ENCODE data around the gene KRT75.

Gene KRT75

GRCh38 chr12:52383331-52383730, 50.8 kb downstream of the KRT75 start:
- Histone ChIP-seq H3K4me1 (ENCODE audit: insufficient read depth, low read length) (no peaks in the 10 kb centered on the region), H3K36me3 (ENCODE audit: insufficient read depth, low read length) (no peaks in the 10 kb centered on the region), H3K9me3 (ENCODE audit: control insufficient read depth, insufficient read depth, low read length) (no peaks in the 10 kb centered on the region), H3K9ac (ENCODE audit: low read depth, low read length) (no peak overlapping the region)

DNA sequence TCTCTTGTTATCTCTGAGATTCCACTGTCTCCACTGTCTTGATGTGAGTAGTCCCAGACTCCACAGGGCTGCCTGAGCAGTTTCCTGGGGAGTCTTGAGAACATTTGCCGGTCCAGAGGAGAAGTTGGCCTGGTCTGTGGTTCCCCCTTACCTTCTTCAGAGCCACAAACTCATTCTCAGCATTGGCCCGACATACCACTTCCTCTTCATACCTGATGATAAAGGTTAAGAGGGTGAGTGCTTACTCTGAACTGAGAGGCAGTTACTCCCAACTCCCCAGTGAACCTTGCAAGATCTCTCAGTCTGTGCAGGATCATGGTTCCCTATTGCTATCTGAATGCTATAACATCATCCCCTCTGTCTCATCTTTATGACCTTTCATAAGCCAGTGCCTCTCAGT, 51.3 kb downstream of the KRT75 start:
- Histone ChIP-seq H3K4me1 (ENCODE audit: insufficient read depth, low read length) (no peaks in the 10 kb centered on the region), H3K36me3 (ENCODE audit: insufficient read depth, low read length) (no peaks in the 10 kb centered on the region), H3K9ac (ENCODE audit: low read depth, low read length) (no peak overlapping the region), H3K9me3 (ENCODE audit: control insufficient read depth, insufficient read depth, low read length) (no peaks in the 10 kb centered on the region)

GRCh38 chr12:52381206-52381605, 53.0 kb downstream of the KRT75 start:
- Histone ChIP-seq H3K9ac (ENCODE audit: low read depth, low read length) (no peak overlapping the region), H3K4me1 (ENCODE audit: insufficient read depth, low read length) (no peaks in the 10 kb centered on the region), H3K9me3 (ENCODE audit: control insufficient read depth, insufficient read depth, low read length) (no peaks in the 10 kb centered on the region), H3K36me3 (ENCODE audit: insufficient read depth, low read length) (no peaks in the 10 kb centered on the region)

GRCh38 chr12:52380271-52380694, 53.9 kb downstream of the KRT75 start:
- Histone ChIP-seq H3K9ac (ENCODE audit: low read depth, low read length) (no peak overlapping the region), H3K36me3 (ENCODE audit: insufficient read depth, low read length) (no peaks in the 10 kb centered on the region), H3K9me3 (ENCODE audit: control insufficient read depth, insufficient read depth, low read length) (no peaks in the 10 kb centered on the region), H3K4me1 (ENCODE audit: insufficient read depth, low read length) (no peaks in the 10 kb centered on the region)

DNA sequence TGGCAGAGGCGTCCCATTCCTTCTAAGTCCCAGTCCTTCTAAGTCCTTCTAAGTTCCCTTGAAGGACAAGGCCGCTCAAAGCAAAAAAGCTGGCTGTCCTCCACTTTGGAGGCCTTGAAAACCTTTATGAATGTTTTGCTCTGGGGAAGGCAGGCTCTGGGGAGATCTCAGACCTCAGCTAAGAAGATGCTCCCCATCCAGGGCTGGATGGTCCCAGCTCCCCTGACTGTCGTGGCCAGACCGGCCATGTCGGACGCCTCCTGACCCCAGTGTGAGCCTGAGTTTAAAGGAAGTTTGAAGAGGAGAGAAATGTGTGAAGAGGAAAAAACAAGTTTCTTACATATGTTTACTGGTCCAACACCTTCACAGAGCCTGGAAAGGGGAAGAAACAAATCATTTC, 54.6 kb downstream of the KRT75 start:
- no peaks in the 10 kb centered on the region for H3K36me3 ChIP-seq (ENCODE audit: insufficient read depth, low read length)
- H3K4me1 ChIP-seq (ENCODE audit: insufficient read depth, low read length) = no peaks in the 10 kb centered on the region
- no peaks in the 10 kb centered on the region for H3K9me3 ChIP-seq (ENCODE audit: control insufficient read depth, insufficient read depth, low read length)
- H3K9ac ChIP-seq (ENCODE audit: low read depth, low read length) = no peak overlapping the region

DNA sequence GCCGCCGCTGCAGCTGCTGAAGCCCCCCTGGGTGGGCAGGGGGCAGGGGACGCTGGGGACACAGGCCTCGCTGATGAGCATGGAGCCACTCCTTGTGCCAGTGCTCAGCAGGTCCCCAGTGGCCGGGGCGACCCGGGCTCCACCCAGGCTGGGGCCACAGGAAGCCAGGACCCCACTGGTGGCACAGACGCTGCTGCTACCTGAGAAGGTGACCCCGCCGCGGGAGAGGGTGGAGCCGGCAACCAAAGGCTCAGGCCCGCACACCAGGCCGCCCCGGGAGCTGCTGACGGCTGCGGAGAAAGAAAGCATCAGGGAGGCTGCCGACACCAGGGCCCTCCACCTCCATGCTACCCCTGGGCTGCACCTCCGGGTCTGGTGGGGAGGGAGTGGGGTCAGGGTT, 56.1 kb downstream of the KRT75 start:
- no peak overlapping the region for H3K9ac ChIP-seq (ENCODE audit: low read depth, low read length)
- H3K9me3 ChIP-seq (ENCODE audit: control insufficient read depth, insufficient read depth, low read length) = no peaks in the 10 kb centered on the region
- H3K36me3 ChIP-seq (ENCODE audit: insufficient read depth, low read length) = no peaks in the 10 kb centered on the region
- no peaks in the 10 kb centered on the region for H3K4me1 ChIP-seq (ENCODE audit: insufficient read depth, low read length)

DNA sequence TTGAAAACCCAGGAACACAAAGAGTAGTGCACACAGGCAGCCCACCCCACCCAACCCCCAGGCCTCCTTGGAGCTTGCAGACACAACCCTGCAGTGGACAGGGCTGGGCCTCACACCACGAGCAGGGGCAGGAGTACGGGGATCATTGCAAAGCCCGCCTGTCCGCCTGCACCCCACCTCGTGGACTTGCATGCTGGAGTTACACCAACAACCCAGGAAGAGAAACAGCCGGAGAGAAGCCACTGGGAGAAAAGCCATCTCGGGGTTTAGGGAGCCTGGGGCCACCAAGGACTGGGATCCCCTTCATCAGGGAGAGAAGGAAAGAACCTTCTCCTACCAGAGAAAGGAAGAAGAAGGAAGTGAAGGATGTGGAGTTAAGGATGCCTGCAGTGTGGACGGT, 56.9 kb downstream of the KRT75 start:
- Histone ChIP-seq H3K4me1 (ENCODE audit: insufficient read depth, low read length) (no peaks in the 10 kb centered on the region), H3K36me3 (ENCODE audit: insufficient read depth, low read length) (no peaks in the 10 kb centered on the region), H3K9ac (ENCODE audit: low read depth, low read length) (no peak overlapping the region), H3K9me3 (ENCODE audit: control insufficient read depth, insufficient read depth, low read length) (no peaks in the 10 kb centered on the region)

All from ES-I3 (cell line).